K562 (cell line): Measurements from ENCODE around the gene SPON1. TPM values are rescaled to one million over a fixed set of nuclear protein-coding genes. Genes with fewer than 3 reads are reported as not detected.

Source experiments
- ATAC-seq: fragments of 200-7000 bp; cut with Tn5 transposase; 3 replicates; pipeline ENCODE4 v1.9.1; 2020; ENCODE audit warnings: moderate library complexity
- BruUV-seq: library from RNA; stranded (reverse); fragments of 400-500 nt; replicated peaks from 2 replicates; lab custom pipeline; 2021; lab: Mats Ljungman, UMichigan
- CTCF ChIA-PET: fragments of 300-600 bp; formaldehyde crosslinking; extraction: SDS; loops from one replicate; lab custom pipeline; 2021; ENCODE audit warnings: low intra/inter-chr PET ratio; lab: Yijun Ruan, JAX
- POLR2A ChIA-PET: fragments of 300-600, 350-650 bp; sonication (Branson Sonifier 250); formaldehyde crosslinking; extraction: SDS; loops from one replicate; lab custom pipeline; 2021; ENCODE audit warnings: antibody characterized with exemption, inconsistent platforms; lab: Yijun Ruan, JAX
- DNase-seq, 4 experiments: peaks; one replicate each; pipeline versions ENCODE4 v3.0.0 to v3.0.0-alpha.2; 2011 to 2018; ENCODE audit warnings: low spot score in 3 of 4, mixed read lengths in 3 of 4; ENCODE audit errors: extremely low read depth in 1 of 4
- FAIRE-seq: peaks from 2 replicates; lab custom pipeline; 2011; peaks lifted over from hg19 to GRCh38; lab: Jason Lieb, UNC
- H2AFZ ChIP-seq: 2 replicates; pipeline ENCODE4 v1.6.0; 2011; ENCODE audit warnings: low read depth, low read length, control low read depth, inconsistent platforms
- H3K27ac ChIP-seq: fragments of 200-600 bp; 3 replicates; pipeline ENCODE4 v1.8.0; 2011; ENCODE audit warnings: low read depth, mild to moderate bottlenecking, control low read depth, inconsistent platforms, low read length, moderate library complexity, mixed read lengths; ENCODE audit errors: extremely low read depth
- H3K27me3 ChIP-seq, 2 experiments: fragments of 300-600 bp in 1 of 2; 2 replicates in 1 of 2; 3 replicates in 1 of 2; pipeline versions ENCODE4 v1.6.0 to v1.8.0; 2011; ENCODE audit warnings: inconsistent platforms in 2 of 2, low read length in 2 of 2, mild to moderate bottlenecking in 1 of 2, mixed read lengths in 1 of 2, moderate library complexity in 1 of 2; ENCODE audit not compliant: control insufficient read depth in 2 of 2, insufficient read depth in 2 of 2
- H3K36me3 ChIP-seq: fragments of 300-600 bp; 3 replicates; pipeline ENCODE4 v1.8.0; 2011; ENCODE audit warnings: mild to moderate bottlenecking, low read length, inconsistent platforms; ENCODE audit not compliant: control insufficient read depth, insufficient read depth
- H3K4me1 ChIP-seq, 2 experiments: fragments of 200-600 bp in 1 of 2; replicated peaks in 1 of 2; 2 replicates in 1 of 2; 3 replicates in 1 of 2; pipeline versions ENCODE4 v1.5.1 to v1.8.0; 2011; ENCODE audit warnings: inconsistent platforms in 2 of 2, low read length in 2 of 2, mild to moderate bottlenecking in 1 of 2, mixed read lengths in 1 of 2, moderate library complexity in 1 of 2; ENCODE audit not compliant: control insufficient read depth in 2 of 2, insufficient read depth in 2 of 2
- H3K4me2 ChIP-seq: 2 replicates; pipeline ENCODE4 v1.6.1; 2011; ENCODE audit warnings: low read length, control low read depth, inconsistent platforms, mixed read lengths; ENCODE audit not compliant: insufficient read depth
- H3K4me3 ChIP-seq: fragments of 200-600 bp; sonication (generic), shearing (Covaris generic); 2 replicates; pipeline ENCODE4 v1.5.1; 2016; ENCODE audit warnings: control low read depth, inconsistent platforms
- H3K79me2 ChIP-seq: fragments of 200-600 bp; 3 replicates; pipeline ENCODE4 v1.8.0; 2011; ENCODE audit warnings: low read length, inconsistent platforms; ENCODE audit not compliant: control insufficient read depth, insufficient read depth
- H3K9ac ChIP-seq, 2 experiments: 2 replicates each; pipeline versions ENCODE4 v1.6.0 to v1.6.1; 2011; ENCODE audit warnings: low read depth in 2 of 2, low read length in 2 of 2, control low read depth in 1 of 2, inconsistent platforms in 1 of 2, mild to moderate bottlenecking in 1 of 2, mixed read lengths in 1 of 2; ENCODE audit not compliant: insufficient read depth in 1 of 2
- H3K9me1 ChIP-seq: one replicate; pipeline ENCODE4 v1.6.0; 2011; ENCODE audit warnings: inconsistent platforms, mild to moderate bottlenecking, low read length, moderate library complexity; ENCODE audit not compliant: control insufficient read depth, insufficient read depth
- H3K9me3 ChIP-seq: replicated peaks from 2 replicates; pipeline ENCODE4 v1.5.1; 2011; ENCODE audit warnings: low read depth, low read length, inconsistent platforms; ENCODE audit not compliant: control insufficient read depth, insufficient read depth
- H4K20me1 ChIP-seq: replicated peaks from 2 replicates; pipeline ENCODE4 v1.6.1; 2011; ENCODE audit warnings: low read length, inconsistent platforms, mixed read lengths; ENCODE audit not compliant: control insufficient read depth, insufficient read depth
- BMI1 ChIP-seq: fragments of 150-350 bp; IDR thresholded peaks from 2 replicates; pipeline ENCODE4 v1.6.1; 2014; ENCODE audit warnings: low read length
- DPF2 ChIP-seq: fragments of 450-650 bp; IDR thresholded peaks from 2 replicates; pipeline ENCODE4 v1.6.1; 2016
- ETV6 ChIP-seq, 3 experiments: fragments of 150-350 bp in 1 of 3; sonication (generic) in 1 of 3; formaldehyde crosslinking in 1 of 3; IDR thresholded peaks; 2 replicates each; pipeline versions ENCODE4 v1.6.1 to v1.8.0; 2014 to 2022; ENCODE audit warnings: borderline replicate concordance in 2 of 3, low read depth in 2 of 3, antibody characterized with exemption in 1 of 3, low read length in 1 of 3, mild to moderate bottlenecking in 1 of 3, missing genetic modification reagents in 1 of 3
- ILK ChIP-seq: fragments of 450-650 bp; IDR thresholded peaks from 2 replicates; pipeline ENCODE4 v1.6.1; 2016; ENCODE audit warnings: missing genetic modification characterization, low read depth, mild to moderate bottlenecking, missing compliant biosample characterization, moderate library complexity, borderline replicate concordance
- NFRKB ChIP-seq: fragments of 450-650 bp; IDR thresholded peaks from 2 replicates; pipeline ENCODE4 v1.6.1; 2016; ENCODE audit warnings: low read depth
- ZNF589 ChIP-seq: fragments of 200-800 bp; sonication (Bioruptor generic); IDR thresholded peaks from 2 replicates; pipeline ENCODE4 v1.6.1; 2016; ENCODE audit warnings: low read depth, missing genetic modification characterization, missing compliant biosample characterization
- ZNF696 ChIP-seq: fragments of 250-450 bp; sonication (Bioruptor Pico); conservative IDR thresholded peaks from 2 replicates; pipeline ENCODE4 v1.4.0; 2020; ENCODE audit warnings: mild to moderate bottlenecking, moderate library complexity
- WGBS: fragments of 100-300 bp; shearing (Covaris generic); methylation state at CpG from one replicate; pipeline ENCODE4 v1.1.6; 2016; ENCODE audit warnings: low coverage, mixed read lengths; ENCODE audit not compliant: insufficient coverage; ENCODE audit errors: missing lambda C conversion rate; 5-methylcytosine and 5-hydroxymethylcytosine counted together
- in situ Hi-C: fragments of 300-500 bp; cut with MboI; formaldehyde crosslinking; loops from 4 replicates; pipeline ENCODE4 v1.15.0; 2018; ENCODE audit warnings: inconsistent platforms, mixed read lengths
- intact Hi-C: fragments of 100-400 bp; cut with micrococcal nuclease; formaldehyde crosslinking; loops from 2 replicates; pipeline ENCODE4 v1.14.2; 2022
- polyA plus RNA-seq, 8 experiments: library from polyadenylated mRNA; depleted of rRNA in 4 of 8; stranded (reverse) in 5 of 8; unstranded in 3 of 8; fragments of >200 nt; fragmentation: Nextera tagmentation in 2 of 8; fragmentation: Illumina TruSeq in 1 of 8; extraction: Ambion mirVana in 2 of 8; extraction: Trizol in 1 of 8; gene quantifications; 2 replicates each; pipeline versions ENCODE4 v1.2.1 to v1.2.3, GENCODE V29; 2011 to 2014; ENCODE audit warnings: inconsistent platforms in 1 of 8, missing spikeins in 1 of 8
- total RNA-seq, 7 experiments: library from RNA; depleted of rRNA in 6 of 7; stranded (reverse); fragments of >200 nt in 6 of 7; fragmentation: Illumina TruSeq in 2 of 7; extraction: Trizol in 2 of 7; gene quantifications; 2 replicates each; pipeline versions ENCODE4 v1.2.1 to v1.2.3, GENCODE V29; 2011 to 2021; ENCODE audit warnings: low replicate concordance in 1 of 7
- TF ChIP-seq, protein P1 (sequence below): fragments of 250-450 bp; sonication (Bioruptor Pico); IDR thresholded peaks from 2 replicates; pipeline ENCODE4 v1.5.0; 2021
- TF ChIP-seq, protein P2 (sequence below): fragments of 450-650 bp; IDR thresholded peaks from one replicate; pipeline ENCODE4 v1.6.1; 2018; ENCODE audit warnings: mild to moderate bottlenecking, moderate library complexity; ENCODE audit not compliant: partially characterized antibody

Gene SPON1
- total and polyA plus RNA-seq, 9 of the 15 experiments (the other 6 are each of a cell fraction or from before 2014, with no cell fraction given) = 0.04 to 0.06 TPM; not detected in 7

DNA sequence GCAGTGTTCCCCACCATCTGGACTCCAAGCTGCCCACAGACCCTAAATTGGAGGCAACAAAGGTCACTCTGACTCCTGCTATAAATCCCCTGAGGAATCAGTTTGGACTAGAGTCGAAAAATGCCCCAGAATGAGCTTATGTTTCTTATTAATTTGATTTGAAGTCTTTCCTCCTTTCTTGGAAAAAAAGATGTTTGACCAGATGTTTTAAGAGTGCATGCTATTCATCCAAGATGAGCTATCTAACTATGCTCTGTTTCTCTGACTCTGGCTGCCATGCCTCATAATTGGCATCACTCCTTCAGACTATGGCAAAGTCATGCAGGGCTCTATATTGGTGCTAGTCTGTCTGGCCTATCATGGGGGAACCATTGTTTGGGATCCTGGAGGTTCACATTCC is 174.0 kb downstream of the SPON1 start:
- no peak for FAIRE-seq
- ChIA-PET POLR2A (no interaction called here), CTCF (no interaction called here)
- Histone ChIP-seq H3K79me2 (no peaks in the 10 kb centered on the region), H3K27ac (no peak overlapping the region), H3K4me2 (no peak overlapping the region), H3K36me3 (no peaks in the 10 kb centered on the region), H3K4me3 (no peak overlapping the region), H3K9me3 (no peaks in the 10 kb centered on the region), H2AFZ (no peak overlapping the region), H3K4me1 (no peaks in the 10 kb centered on the region; a peak in 1 of 5 replicates), H3K27me3 (peaks cover 2 to 13% of the 10 kb centered on the region in 2 experiments; a peak in 3 of 5 replicates), H3K9me1 (no peaks in the 10 kb centered on the region), H3K9ac (no peak overlapping the region)
- 0% methylated on average over 1 of the region's 1 CpG for WGBS
- no TSS peak for BruUV-seq
- intact Hi-C loops = no loop called here
- DNase-seq = no peak
- in situ Hi-C loops = no loop called here
- TF ChIP-seq, protein P1, sequence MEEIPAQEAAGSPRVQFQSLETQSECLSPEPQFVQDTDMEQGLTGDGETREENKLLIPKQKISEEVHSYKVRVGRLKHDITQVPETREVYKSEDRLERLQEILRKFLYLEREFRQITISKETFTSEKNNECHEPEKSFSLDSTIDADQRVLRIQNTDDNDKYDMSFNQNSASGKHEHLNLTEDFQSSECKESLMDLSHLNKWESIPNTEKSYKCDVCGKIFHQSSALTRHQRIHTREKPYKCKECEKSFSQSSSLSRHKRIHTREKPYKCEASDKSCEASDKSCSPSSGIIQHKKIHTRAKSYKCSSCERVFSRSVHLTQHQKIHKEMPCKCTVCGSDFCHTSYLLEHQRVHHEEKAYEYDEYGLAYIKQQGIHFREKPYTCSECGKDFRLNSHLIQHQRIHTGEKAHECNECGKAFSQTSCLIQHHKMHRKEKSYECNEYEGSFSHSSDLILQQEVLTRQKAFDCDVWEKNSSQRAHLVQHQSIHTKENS (CRISPR knock-in tag) = no peak
- TF ChIP-seq ETV6 (IDR thresholded peaks at IDR 0.05; ENCODE audit: borderline replicate concordance in 1 of 2, low read depth in 2 of 2, low read length in 1 of 2) (no peak), ETV6 (CRISPR knock-in tag; IDR thresholded peaks at IDR 0.05; ENCODE audit: borderline replicate concordance) (no peak), ILK (tag) (no peak), NFRKB (no peak), BMI1 (no peak), DPF2 (no peak), ZNF696 (CRISPR knock-in tag) (no peak), ZNF589 (CRISPR knock-in tag) (no peak)
- TF ChIP-seq, protein P2, sequence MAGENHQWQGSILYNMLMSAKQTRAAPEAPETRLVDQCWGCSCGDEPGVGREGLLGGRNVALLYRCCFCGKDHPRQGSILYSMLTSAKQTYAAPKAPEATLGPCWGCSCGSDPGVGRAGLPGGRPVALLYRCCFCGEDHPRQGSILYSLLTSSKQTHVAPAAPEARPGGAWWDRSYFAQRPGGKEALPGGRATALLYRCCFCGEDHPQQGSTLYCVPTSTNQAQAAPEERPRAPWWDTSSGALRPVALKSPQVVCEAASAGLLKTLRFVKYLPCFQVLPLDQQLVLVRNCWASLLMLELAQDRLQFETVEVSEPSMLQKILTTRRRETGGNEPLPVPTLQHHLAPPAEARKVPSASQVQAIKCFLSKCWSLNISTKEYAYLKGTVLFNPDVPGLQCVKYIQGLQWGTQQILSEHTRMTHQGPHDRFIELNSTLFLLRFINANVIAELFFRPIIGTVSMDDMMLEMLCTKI = no peak
- TF ChIP-seq, all 486 proteins: peak for 0
- no peaks in the 10 kb centered on the region for H4K20me1 ChIP-seq
- ATAC-seq = no peak
